ENCODE results near the gene DENND1A.
"Not testable (repeated sequence)": the region's sequence is repeated elsewhere in the genome, so short reads cannot be mapped to it uniquely, and the experiment has no call there.

The DENND1A gene

DNA sequence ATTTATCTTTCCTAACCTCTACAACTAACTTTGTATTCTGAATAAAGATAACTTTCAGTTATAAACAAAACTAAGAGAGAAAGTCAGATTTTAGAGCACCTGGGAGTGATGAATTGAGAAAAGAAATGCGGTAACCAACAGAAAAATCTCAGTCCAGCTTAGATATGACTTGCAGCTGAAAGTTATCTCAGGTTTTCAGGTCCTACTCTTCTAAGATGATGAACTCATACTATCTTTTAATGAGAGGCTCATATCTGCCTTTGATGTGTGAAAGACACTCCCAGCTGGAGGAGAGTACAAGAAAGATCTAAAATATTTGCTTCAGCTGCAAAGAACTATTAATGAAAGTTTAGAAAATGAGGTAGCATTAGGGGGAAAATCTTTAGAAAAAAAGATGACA, 190.5 kb downstream of the DENND1A start:
- no CpG with 5 or more reads among the region's 1 CpG for WGBS
- no peak for DNase-seq
- no peak overlapping the region for H4K91ac ChIP-seq (ENCODE audit: low read length)

DNA sequence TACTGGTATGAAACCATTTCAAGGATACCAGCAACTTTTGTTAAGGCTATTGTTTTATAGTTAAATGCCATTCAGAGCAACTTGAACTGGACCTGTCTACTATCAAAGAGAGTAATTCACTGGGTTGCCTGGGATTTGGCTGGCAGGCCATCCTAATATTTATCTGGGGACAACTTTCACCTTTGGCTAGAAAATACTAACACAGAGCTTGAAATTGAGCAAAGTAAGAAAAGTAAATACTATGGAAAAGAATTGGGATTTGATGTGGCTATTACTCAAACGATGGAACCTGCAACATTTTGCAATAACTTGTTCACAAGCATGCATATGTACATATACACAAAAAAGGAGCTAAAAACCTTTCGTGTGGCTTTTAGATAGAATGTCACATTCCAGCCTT, 191.3 kb downstream of the DENND1A start:
- no peaks in the 10 kb centered on the region for H3K9me3 ChIP-seq (ENCODE audit: control insufficient read depth, low read length)
- no peak overlapping the region for H2BK15ac ChIP-seq (ENCODE audit: low read depth, poor library complexity, severe bottlenecking)
- H3K27me3 ChIP-seq (ENCODE audit: control insufficient read depth in 1 of 2, insufficient read depth in 1 of 2, low read length in 2 of 2), result no peaks in the 10 kb centered on the region
- no peaks in the 10 kb centered on the region for H3K36me3 ChIP-seq (ENCODE audit: control insufficient read depth in 1 of 2, insufficient read depth in 2 of 2, low read depth in 1 of 2, low read length in 2 of 2)
- H3K4me3 ChIP-seq (ENCODE audit: insufficient read depth in 1 of 2, low read depth in 1 of 2, low read length in 2 of 2), result no peak overlapping the region
- WGBS, result 100% methylated on average over 1 of the region's 2 CpGs
- H4K8ac ChIP-seq (ENCODE audit: low read length), result no peak overlapping the region
- no peak overlapping the region for H4K91ac ChIP-seq (ENCODE audit: low read length)
- H3K27ac ChIP-seq (ENCODE audit: low read length, poor library complexity, severe bottlenecking), result no peak overlapping the region
- H2AK5ac ChIP-seq (ENCODE audit: low read length, severe bottlenecking), result no peak overlapping the region
- DNase-seq, result no peak
- no peak overlapping the region for H2BK12ac ChIP-seq (ENCODE audit: low read length in 2 of 2)
- no peak overlapping the region for H2AFZ ChIP-seq (ENCODE audit: low read depth, low read length)
- H3K18ac ChIP-seq (ENCODE audit: low read depth in 1 of 2, low read length in 2 of 2), result no peak overlapping the region
- H3K4me1 ChIP-seq (ENCODE audit: control insufficient read depth, insufficient read depth, low read depth, low read length), result no peaks in the 10 kb centered on the region
- no peak overlapping the region for H3K23ac ChIP-seq (ENCODE audit: low read length in 2 of 2)
- no peak overlapping the region for H3K4me2 ChIP-seq (ENCODE audit: low read length, poor library complexity, severe bottlenecking)
- no peak overlapping the region for H3K14ac ChIP-seq (ENCODE audit: low read length in 2 of 2)
- no peak overlapping the region for H3K9ac ChIP-seq (ENCODE audit: low read length)
- H2BK120ac ChIP-seq (ENCODE audit: low read depth, low read length), result no peak overlapping the region
- no peak overlapping the region for H2BK5ac ChIP-seq (ENCODE audit: low read depth, low read length, poor library complexity, severe bottlenecking)
- no peak overlapping the region for H3K4ac ChIP-seq (ENCODE audit: low read depth in 1 of 2, low read length in 2 of 2)
- no peaks in the 10 kb centered on the region for H3K79me1 ChIP-seq (replicated peaks; ENCODE audit: low read length, poor library complexity, severe bottlenecking)

More for the DNA sequence above, 190.5 kb downstream of the DENND1A start:
- no peak overlapping the region for H2AK5ac ChIP-seq (ENCODE audit: low read length, severe bottlenecking)
- no peak overlapping the region for H3K4me3 ChIP-seq (ENCODE audit: insufficient read depth in 1 of 2, low read depth in 1 of 2, low read length in 2 of 2)
- H3K4ac ChIP-seq (ENCODE audit: low read depth in 1 of 2, low read length in 2 of 2), result no peak overlapping the region
- H3K27me3 ChIP-seq (ENCODE audit: control insufficient read depth in 1 of 2, insufficient read depth in 1 of 2, low read length in 2 of 2), result no peaks in the 10 kb centered on the region
- no peak overlapping the region for H4K8ac ChIP-seq (ENCODE audit: low read length)
- no peak overlapping the region for H3K27ac ChIP-seq (ENCODE audit: low read length, poor library complexity, severe bottlenecking)
- no peaks in the 10 kb centered on the region for H3K36me3 ChIP-seq (ENCODE audit: control insufficient read depth in 1 of 2, insufficient read depth in 2 of 2, low read depth in 1 of 2, low read length in 2 of 2)
- no peak overlapping the region for H3K4me2 ChIP-seq (ENCODE audit: low read length, poor library complexity, severe bottlenecking)
- no peak overlapping the region for H3K23ac ChIP-seq (ENCODE audit: low read length in 2 of 2)
- H2BK5ac ChIP-seq (ENCODE audit: low read depth, low read length, poor library complexity, severe bottlenecking), result no peak overlapping the region
- H2BK120ac ChIP-seq (ENCODE audit: low read depth, low read length), result no peak overlapping the region
- H3K79me1 ChIP-seq (replicated peaks; ENCODE audit: low read length, poor library complexity, severe bottlenecking), result no peaks in the 10 kb centered on the region
- no peak overlapping the region for H3K18ac ChIP-seq (ENCODE audit: low read depth in 1 of 2, low read length in 2 of 2)
- H2BK12ac ChIP-seq (ENCODE audit: low read length in 2 of 2), result no peak overlapping the region
- no peak overlapping the region for H2BK15ac ChIP-seq (ENCODE audit: low read depth, poor library complexity, severe bottlenecking)
- H3K9me3 ChIP-seq (ENCODE audit: control insufficient read depth, low read length), result no peaks in the 10 kb centered on the region
- no peak overlapping the region for H3K14ac ChIP-seq (ENCODE audit: low read length in 2 of 2)
- no peak overlapping the region for H2AFZ ChIP-seq (ENCODE audit: low read depth, low read length)
- H3K9ac ChIP-seq (ENCODE audit: low read length), result no peak overlapping the region
- no peaks in the 10 kb centered on the region for H3K4me1 ChIP-seq (ENCODE audit: control insufficient read depth, insufficient read depth, low read depth, low read length)

- Histone ChIP-seq H3K18ac (ENCODE audit: low read depth in 1 of 2, low read length in 2 of 2) (no peak overlapping the region), H3K4me2 (ENCODE audit: low read length, poor library complexity, severe bottlenecking) (no peak overlapping the region), H2BK15ac (ENCODE audit: low read depth, poor library complexity, severe bottlenecking) (no peak overlapping the region), H3K9ac (ENCODE audit: low read length) (no peak overlapping the region), H3K36me3 (ENCODE audit: control insufficient read depth in 1 of 2, insufficient read depth in 2 of 2, low read depth in 1 of 2, low read length in 2 of 2) (no peaks in the 10 kb centered on the region), H3K4me1 (ENCODE audit: control insufficient read depth, insufficient read depth, low read depth, low read length) (no peaks in the 10 kb centered on the region), H3K27me3 (ENCODE audit: control insufficient read depth in 1 of 2, insufficient read depth in 1 of 2, low read length in 2 of 2) (no peaks in the 10 kb centered on the region), H4K91ac (ENCODE audit: low read length) (no peak overlapping the region), H3K27ac (ENCODE audit: low read length, poor library complexity, severe bottlenecking) (no peak overlapping the region), H2BK5ac (ENCODE audit: low read depth, low read length, poor library complexity, severe bottlenecking) (no peak overlapping the region), H4K8ac (ENCODE audit: low read length) (no peak overlapping the region), H3K9me3 (ENCODE audit: control insufficient read depth, low read length) (no peaks in the 10 kb centered on the region), H2AK5ac (ENCODE audit: low read length, severe bottlenecking) (no peak overlapping the region), H2BK120ac (ENCODE audit: low read depth, low read length) (no peak overlapping the region), H3K4ac (ENCODE audit: low read depth in 1 of 2, low read length in 2 of 2) (no peak overlapping the region), H3K23ac (ENCODE audit: low read length in 2 of 2) (no peak overlapping the region), H3K4me3 (ENCODE audit: insufficient read depth in 1 of 2, low read depth in 1 of 2, low read length in 2 of 2) (no peak overlapping the region), H3K14ac (ENCODE audit: low read length in 2 of 2) (no peak overlapping the region), H2BK12ac (ENCODE audit: low read length in 2 of 2) (no peak overlapping the region), H3K79me1 (replicated peaks; ENCODE audit: low read length, poor library complexity, severe bottlenecking) (no peaks in the 10 kb centered on the region), H2AFZ (ENCODE audit: low read depth, low read length) (no peak overlapping the region)
- DNase-seq, result no peak
- WGBS, result 95% methylated on average over 2 of the region's 4 CpGs
These were observed 194.6 kb downstream of the DENND1A start for GRCh38 chr9:123735376-123735775.

DNA sequence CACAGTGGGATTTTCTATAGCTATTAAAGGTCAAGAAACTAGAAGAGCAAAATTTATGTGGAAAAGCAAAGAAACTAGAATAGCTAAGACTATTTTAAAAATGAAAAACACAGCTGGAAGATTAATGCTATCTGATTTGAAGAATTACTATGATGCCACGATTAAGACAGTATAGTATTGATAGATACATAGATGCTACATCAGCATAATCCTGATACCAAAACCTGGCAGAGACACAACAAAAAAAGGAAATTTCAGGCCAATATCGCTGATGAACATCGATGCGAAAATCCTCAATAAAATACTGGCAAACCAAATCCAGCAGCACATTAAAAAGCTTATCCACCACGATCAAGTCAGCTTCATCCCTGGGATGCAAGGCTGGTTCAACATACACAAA, 201.4 kb downstream of the DENND1A start:
- H3K23ac ChIP-seq (ENCODE audit: low read length in 2 of 2); H3K9me3 ChIP-seq (ENCODE audit: control insufficient read depth, low read length); H3K36me3 ChIP-seq (ENCODE audit: control insufficient read depth in 1 of 2, insufficient read depth in 2 of 2, low read depth in 1 of 2, low read length in 2 of 2); H3K27me3 ChIP-seq (ENCODE audit: control insufficient read depth in 1 of 2, insufficient read depth in 1 of 2, low read length in 2 of 2); H2BK120ac ChIP-seq (ENCODE audit: low read depth, low read length); H3K9ac ChIP-seq (ENCODE audit: low read length); H3K18ac ChIP-seq (ENCODE audit: low read depth in 1 of 2, low read length in 2 of 2); H2AFZ ChIP-seq (ENCODE audit: low read depth, low read length); H2BK5ac ChIP-seq (ENCODE audit: low read depth, low read length, poor library complexity, severe bottlenecking); H2BK15ac ChIP-seq (ENCODE audit: low read depth, poor library complexity, severe bottlenecking); H3K14ac ChIP-seq (ENCODE audit: low read length in 2 of 2); H3K79me1 ChIP-seq (replicated peaks; ENCODE audit: low read length, poor library complexity, severe bottlenecking); H3K4me3 ChIP-seq (ENCODE audit: insufficient read depth in 1 of 2, low read depth in 1 of 2, low read length in 2 of 2); H4K8ac ChIP-seq (ENCODE audit: low read length); H3K4me1 ChIP-seq (ENCODE audit: control insufficient read depth, insufficient read depth, low read depth, low read length); H3K4me2 ChIP-seq (ENCODE audit: low read length, poor library complexity, severe bottlenecking); H3K27ac ChIP-seq (ENCODE audit: low read length, poor library complexity, severe bottlenecking); H3K4ac ChIP-seq (ENCODE audit: low read depth in 1 of 2, low read length in 2 of 2); H4K91ac ChIP-seq (ENCODE audit: low read length); DNase-seq; H2AK5ac ChIP-seq (ENCODE audit: low read length, severe bottlenecking); H2BK12ac ChIP-seq (ENCODE audit: low read length in 2 of 2): not testable (repeated sequence)
- WGBS, result 88% methylated on average over 4 of the region's 5 CpGs
